ENCODE data around the gene APOBEC4. TPM values are rescaled to one million over a fixed set of nuclear protein-coding genes. Genes with fewer than 3 reads are reported as not detected.

The APOBEC4 gene
- total and polyA plus RNA-seq, 2 of the 8 experiments (the other 6 are each of a cell fraction or from before 2014, with no cell fraction given) = not detected

DNA sequence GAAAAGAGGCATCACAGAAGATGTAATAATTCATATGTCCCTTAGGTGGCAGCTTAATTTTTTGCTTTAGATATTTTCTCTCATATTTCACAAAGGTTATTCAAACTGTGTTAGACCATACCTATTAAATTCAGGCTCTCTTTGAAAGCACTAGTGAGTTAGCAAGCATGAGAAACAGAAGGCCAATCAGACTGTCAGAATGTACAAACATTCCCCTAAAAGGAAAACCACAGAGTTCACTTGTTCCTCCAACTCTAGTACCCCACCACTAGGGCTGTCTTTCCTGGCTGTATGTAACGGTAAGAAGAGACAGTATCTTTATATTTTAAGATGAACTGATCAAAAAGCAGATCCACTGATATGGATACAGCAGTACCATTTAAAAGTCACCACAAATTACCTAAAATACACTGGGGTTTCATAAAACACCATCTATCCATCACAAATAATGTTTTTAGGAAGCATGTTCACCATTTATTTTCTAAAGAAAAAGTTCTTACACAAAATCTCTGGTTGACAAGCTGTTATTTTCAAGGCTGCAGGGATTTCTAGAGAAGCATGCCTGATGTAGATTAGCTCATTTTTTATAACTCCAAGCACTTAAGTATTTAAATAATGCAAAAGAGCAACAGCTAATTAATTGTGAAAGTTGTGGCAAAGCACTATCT, 19.3 kb downstream of the APOBEC4 start:
- CTCF ChIA-PET (ENCODE audit: partially characterized antibody) = interaction anchor here (0.5 to 4.2 kb wide), 13 partner anchors 8 to 464 kb away, joined by 3 to 19 read pairs (median 4); partner anchors contain the start of gene NCF2
- Histone ChIP-seq H4K8ac (ENCODE audit: extremely low read depth, insufficient read depth, low read length) (no peak overlapping the region), H3K79me2 (ENCODE audit: control insufficient read depth in 1 of 2, insufficient read depth in 2 of 2, low read length in 2 of 2) (peaks cover 0 to 34% of the 10 kb centered on the region in 2 experiments; a peak in 2 of 4 replicates), H3K79me1 (ENCODE audit: low read depth, low read length) (peaks cover 2% of the 10 kb centered on the region; the same call in 1 of the 2 replicates), H3K23ac (ENCODE audit: insufficient read length) (no peak overlapping the region), H2BK20ac (ENCODE audit: low read length) (no peak overlapping the region), H4K20me1 (replicated peaks in 1 of 2; ENCODE audit: control insufficient read depth in 1 of 2, insufficient read depth in 2 of 2, low read length in 2 of 2) (peaks cover 0 to 3% of the 10 kb centered on the region in 2 experiments), H4K91ac (replicated peaks; ENCODE audit: insufficient read length, low read length) (no peak overlapping the region), H3K9me3 (ENCODE audit: insufficient read depth in 2 of 2, low read depth in 1 of 2, low read length in 1 of 2) (no peaks in the 10 kb centered on the region), H3K56ac (replicated peaks; ENCODE audit: insufficient read length, low read depth, low read length) (no peak overlapping the region), H2BK120ac (replicated peaks; ENCODE audit: low read depth, low read length) (no peak overlapping the region), H3K4ac (replicated peaks; ENCODE audit: insufficient read length, low read depth, low read length) (no peak overlapping the region), H3K9ac (replicated peaks in 1 of 4; ENCODE audit: extremely low read depth in 1 of 4, low read depth in 3 of 4, low read length in 3 of 4) (no peak overlapping the region), H3K4me2 (ENCODE audit: insufficient read depth in 1 of 2, low read depth in 2 of 2, low read length in 2 of 2) (peak overlapping the region; percentile 92 to 98), H2BK5ac (ENCODE audit: low read depth, low read length) (no peak overlapping the region), H3K14ac (ENCODE audit: insufficient read length) (no peak overlapping the region), H2BK15ac (ENCODE audit: low read length) (no peak overlapping the region), H3K27me3 (replicated peaks in 1 of 4; ENCODE audit: control insufficient read depth in 3 of 4, extremely low read depth in 1 of 4, insufficient read depth in 3 of 4, low read length in 3 of 4) (peaks cover 0 to 7% (median 0%) of the 10 kb centered on the region in 4 experiments; a peak in 3 of 7 replicates), H3K36me3 (ENCODE audit: control insufficient read depth in 2 of 4, insufficient read depth in 4 of 4, low read length in 3 of 4) (peaks cover 0 to 16% (median 10%) of the 10 kb centered on the region in 4 experiments; a peak in 6 of 8 replicates), H2AFZ (ENCODE audit: low read length) (no peak overlapping the region), H3K23me2 (ENCODE audit: low read depth, low read length) (peaks cover 6% of the 10 kb centered on the region), H3K18ac (ENCODE audit: extremely low read depth, low read length) (no peak overlapping the region), H3K4me3 (ENCODE audit: extremely low read depth in 1 of 4, insufficient read depth in 2 of 4, low read depth in 3 of 4, low read length in 4 of 4) (peak overlapping the region; percentile 87 to 92 (median 90); a peak in 6 of 8 replicates), H2AK5ac (ENCODE audit: low read depth, low read length) (no peak overlapping the region), H4K5ac (ENCODE audit: insufficient read length, low read depth, low read length) (no peak overlapping the region), H3K4me1 (replicated peaks in 1 of 4; ENCODE audit: control insufficient read depth in 3 of 4, insufficient read depth in 4 of 4, low read length in 3 of 4) (peaks cover 0 to 10% (median 2%) of the 10 kb centered on the region in 4 experiments; a peak in 3 of 7 replicates), H3K27ac (ENCODE audit: low read depth, low read length) (no peak overlapping the region), H2BK12ac (ENCODE audit: low read depth, low read length) (no peak overlapping the region)
- FAIRE-seq (no peak), DNase-seq (ENCODE audit: low read depth in 1 of 2, low spot score in 2 of 2) (no peak)
- TF ChIP-seq ZNF274 (IDR thresholded peaks at IDR 0.05; ENCODE audit: borderline replicate concordance, extremely low read depth, low read length) (no peak), SRF (IDR thresholded peaks at IDR 0.05; ENCODE audit: low read depth, low read length) (peak; percentile 97), BRCA1 (IDR thresholded peaks at IDR 0.05; ENCODE audit: low read depth, low read length) (no peak), EP300 (IDR thresholded peaks at IDR 0.05; ENCODE audit: borderline replicate concordance in 1 of 2, low read depth in 2 of 2, low read length in 2 of 2) (no peak), CTBP2 (IDR thresholded peaks at IDR 0.05; ENCODE audit: borderline replicate concordance, insufficient read depth, insufficient read length, low read length) (no peak), SUZ12 (IDR thresholded peaks at IDR 0.05; ENCODE audit: low read length) (no peak), TBP (IDR thresholded peaks at IDR 0.05; ENCODE audit: low read depth, low read length) (0 out of 2 replicates have a peak, but pooled peaks have one; percentile 31)
- TF ChIP-seq, protein P1, sequence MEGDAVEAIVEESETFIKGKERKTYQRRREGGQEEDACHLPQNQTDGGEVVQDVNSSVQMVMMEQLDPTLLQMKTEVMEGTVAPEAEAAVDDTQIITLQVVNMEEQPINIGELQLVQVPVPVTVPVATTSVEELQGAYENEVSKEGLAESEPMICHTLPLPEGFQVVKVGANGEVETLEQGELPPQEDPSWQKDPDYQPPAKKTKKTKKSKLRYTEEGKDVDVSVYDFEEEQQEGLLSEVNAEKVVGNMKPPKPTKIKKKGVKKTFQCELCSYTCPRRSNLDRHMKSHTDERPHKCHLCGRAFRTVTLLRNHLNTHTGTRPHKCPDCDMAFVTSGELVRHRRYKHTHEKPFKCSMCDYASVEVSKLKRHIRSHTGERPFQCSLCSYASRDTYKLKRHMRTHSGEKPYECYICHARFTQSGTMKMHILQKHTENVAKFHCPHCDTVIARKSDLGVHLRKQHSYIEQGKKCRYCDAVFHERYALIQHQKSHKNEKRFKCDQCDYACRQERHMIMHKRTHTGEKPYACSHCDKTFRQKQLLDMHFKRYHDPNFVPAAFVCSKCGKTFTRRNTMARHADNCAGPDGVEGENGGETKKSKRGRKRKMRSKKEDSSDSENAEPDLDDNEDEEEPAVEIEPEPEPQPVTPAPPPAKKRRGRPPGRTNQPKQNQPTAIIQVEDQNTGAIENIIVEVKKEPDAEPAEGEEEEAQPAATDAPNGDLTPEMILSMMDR (IDR thresholded peaks at IDR 0.05; ENCODE audit: control extremely low read depth in 1 of 3, insufficient read depth in 1 of 3, low read depth in 1 of 3, low read length in 3 of 3) = peak in 2 of 3 experiments; percentile 33 to 40; a peak in 2 of 4 replicates
- WGBS, 2 experiments (ENCODE audit: extremely low coverage in 1 of 2, insufficient coverage in 1 of 2, insufficient read length in 1 of 2, insufficient replicate concordance in 2 of 2, low coverage in 1 of 2, low lambda C conversion rate in 2 of 2, missing lambda C conversion rate in 1 of 2) = 14% methylated on average over 1 of the region's 1 CpG; no CpG with 5 or more reads in 1 of the 2 experiments
- POLR2A ChIA-PET (ENCODE audit: partially characterized antibody) = interaction anchor here (0.7 to 1.5 kb wide), 4 partner anchors 11 to 441 kb away, joined by 3 to 4 read pairs (median 3); no protein-coding TSS in a partner anchor
